ENCODE results near the gene EYA4. TPM values are rescaled to one million over a fixed set of nuclear protein-coding genes. Genes with fewer than 3 reads are reported as not detected.

EYA4 gene
- total and polyA plus RNA-seq, 3 experiments from 2014 or later, result not detected

GRCh38 chr6:133424359-133424758 lies 183.2 kb downstream of the EYA4 start:
- Mint-ChIP-seq H3K9me3 (no peaks in the 10 kb centered on the region), H3K4me3 (no peak overlapping the region), H3K36me3 (no peaks in the 10 kb centered on the region), H3K27ac (no peak overlapping the region), H3K27me3 (no peaks in the 10 kb centered on the region), H3K4me1 (no peaks in the 10 kb centered on the region)
- no peak overlapping the region for H3K4me3 ChIP-seq (ENCODE audit: low read length)
- no peaks in the 10 kb centered on the region for H3K9me3 ChIP-seq (ENCODE audit: low read length)
- ChIA-PET POLR2A (no interaction called here), CTCF (no interaction called here)
- H3K4me1 ChIP-seq (ENCODE audit: insufficient read depth, low read length), result no peaks in the 10 kb centered on the region
- no peak for DNase-seq
- H3K27ac ChIP-seq (ENCODE audit: low read depth, low read length), result no peak overlapping the region
- H3K36me3 ChIP-seq (ENCODE audit: insufficient read depth, low read length), result no peaks in the 10 kb centered on the region
- H3K27me3 ChIP-seq (ENCODE audit: insufficient read depth, low read length, poor library complexity, severe bottlenecking), result no peaks in the 10 kb centered on the region

- POLR2A ChIA-PET, result no interaction called here
- no peaks in the 10 kb centered on the region for H3K36me3 ChIP-seq (ENCODE audit: insufficient read depth, low read length)
- no peaks in the 10 kb centered on the region for H3K4me1 Mint-ChIP-seq
- H3K4me3 Mint-ChIP-seq, result no peak overlapping the region
- no peak overlapping the region for H3K27ac ChIP-seq (ENCODE audit: low read depth, low read length)
- H3K9me3 ChIP-seq (ENCODE audit: low read length), result no peaks in the 10 kb centered on the region
- no peaks in the 10 kb centered on the region for H3K36me3 Mint-ChIP-seq
- no peak overlapping the region for H3K27ac Mint-ChIP-seq
- no peaks in the 10 kb centered on the region for H3K27me3 ChIP-seq (ENCODE audit: insufficient read depth, low read length, poor library complexity, severe bottlenecking)
- H3K9me3 Mint-ChIP-seq, result no peaks in the 10 kb centered on the region
- H3K27me3 Mint-ChIP-seq, result no peaks in the 10 kb centered on the region
- no peak for DNase-seq
- CTCF ChIA-PET, result no interaction called here
- no peak overlapping the region for H3K4me3 ChIP-seq (ENCODE audit: low read length)
- H3K4me1 ChIP-seq (ENCODE audit: insufficient read depth, low read length), result no peaks in the 10 kb centered on the region
Observed at GRCh38 chr6:133426038-133426437, 184.9 kb downstream of the EYA4 start.

GRCh38 chr6:133428295-133428694 lies 187.1 kb downstream of the EYA4 start:
- Histone ChIP-seq H3K27ac (ENCODE audit: low read depth, low read length) (no peak overlapping the region), H3K9me3 (ENCODE audit: low read length) (no peaks in the 10 kb centered on the region), H3K27me3 (ENCODE audit: insufficient read depth, low read length, poor library complexity, severe bottlenecking) (no peaks in the 10 kb centered on the region), H3K36me3 (ENCODE audit: insufficient read depth, low read length) (no peaks in the 10 kb centered on the region), H3K4me1 (ENCODE audit: insufficient read depth, low read length) (no peaks in the 10 kb centered on the region), H3K4me3 (ENCODE audit: low read length) (no peak overlapping the region)
- POLR2A ChIA-PET, result no interaction called here
- CTCF ChIA-PET, result no interaction called here
- Mint-ChIP-seq H3K4me1 (no peaks in the 10 kb centered on the region), H3K4me3 (no peak overlapping the region), H3K9me3 (no peaks in the 10 kb centered on the region), H3K36me3 (no peaks in the 10 kb centered on the region), H3K27ac (no peak overlapping the region), H3K27me3 (no peaks in the 10 kb centered on the region)
- DNase-seq, result no peak

GRCh38 chr6:133430530-133430929 lies 189.4 kb downstream of the EYA4 start:
- Histone ChIP-seq H3K9me3 (ENCODE audit: low read length) (no peaks in the 10 kb centered on the region), H3K27ac (ENCODE audit: low read depth, low read length) (no peak overlapping the region), H3K4me1 (ENCODE audit: insufficient read depth, low read length) (no peaks in the 10 kb centered on the region), H3K27me3 (ENCODE audit: insufficient read depth, low read length, poor library complexity, severe bottlenecking) (no peaks in the 10 kb centered on the region), H3K36me3 (ENCODE audit: insufficient read depth, low read length) (no peaks in the 10 kb centered on the region), H3K4me3 (ENCODE audit: low read length) (no peak overlapping the region)
- H3K9me3 Mint-ChIP-seq, result no peaks in the 10 kb centered on the region
- CTCF ChIA-PET, result no interaction called here
- H3K27me3 Mint-ChIP-seq, result peaks cover 0 to 1% of the 10 kb centered on the region in 2 donors
- H3K4me1 Mint-ChIP-seq, result no peaks in the 10 kb centered on the region
- no peak overlapping the region for H3K27ac Mint-ChIP-seq
- H3K4me3 Mint-ChIP-seq, result no peak overlapping the region
- no peaks in the 10 kb centered on the region for H3K36me3 Mint-ChIP-seq
- POLR2A ChIA-PET, result no interaction called here
- DNase-seq, result no peak

- ChIA-PET CTCF (no interaction called here), POLR2A (no interaction called here)
- H3K4me3 Mint-ChIP-seq, result no peak overlapping the region
- Histone ChIP-seq H3K4me1 (ENCODE audit: insufficient read depth, low read length) (no peaks in the 10 kb centered on the region), H3K4me3 (ENCODE audit: low read length) (no peak overlapping the region), H3K36me3 (ENCODE audit: insufficient read depth, low read length) (no peaks in the 10 kb centered on the region), H3K27me3 (ENCODE audit: insufficient read depth, low read length, poor library complexity, severe bottlenecking) (no peaks in the 10 kb centered on the region), H3K27ac (ENCODE audit: low read depth, low read length) (no peak overlapping the region), H3K9me3 (ENCODE audit: low read length) (no peaks in the 10 kb centered on the region)
- H3K36me3 Mint-ChIP-seq, result no peaks in the 10 kb centered on the region
- H3K27ac Mint-ChIP-seq, result no peak overlapping the region
- no peak for DNase-seq
- peaks cover 0 to 1% of the 10 kb centered on the region in 2 donors for H3K27me3 Mint-ChIP-seq
- H3K4me1 Mint-ChIP-seq, result no peaks in the 10 kb centered on the region
- H3K9me3 Mint-ChIP-seq, result no peaks in the 10 kb centered on the region
Observed at GRCh38 chr6:133431031-133431430, 189.9 kb downstream of the EYA4 start.

GRCh38 chr6:133432021-133432989 lies 191.1 kb downstream of the EYA4 start:
- Mint-ChIP-seq H3K4me1 (no peaks in the 10 kb centered on the region), H3K27me3 (peaks cover 0 to 1% of the 10 kb centered on the region in 2 donors), H3K36me3 (no peaks in the 10 kb centered on the region), H3K9me3 (no peaks in the 10 kb centered on the region), H3K4me3 (no peak overlapping the region), H3K27ac (no peak overlapping the region)
- CTCF ChIA-PET, result no interaction called here
- no peaks in the 10 kb centered on the region for H3K9me3 ChIP-seq (ENCODE audit: low read length)
- no peak overlapping the region for H3K27ac ChIP-seq (ENCODE audit: low read depth, low read length)
- H3K27me3 ChIP-seq (ENCODE audit: insufficient read depth, low read length, poor library complexity, severe bottlenecking), result no peaks in the 10 kb centered on the region
- no peaks in the 10 kb centered on the region for H3K36me3 ChIP-seq (ENCODE audit: insufficient read depth, low read length)
- H3K4me3 ChIP-seq (ENCODE audit: low read length), result no peak overlapping the region
- no peaks in the 10 kb centered on the region for H3K4me1 ChIP-seq (ENCODE audit: insufficient read depth, low read length)
- DNase-seq, result no peak
- POLR2A ChIA-PET, result no interaction called here

- H3K36me3 ChIP-seq (ENCODE audit: insufficient read depth, low read length), result no peaks in the 10 kb centered on the region
- Mint-ChIP-seq H3K4me3 (no peak overlapping the region), H3K4me1 (no peaks in the 10 kb centered on the region), H3K27me3 (peaks cover 0 to 1% of the 10 kb centered on the region in 2 donors), H3K9me3 (no peaks in the 10 kb centered on the region), H3K27ac (no peak overlapping the region), H3K36me3 (no peaks in the 10 kb centered on the region)
- H3K4me3 ChIP-seq (ENCODE audit: low read length), result no peak overlapping the region
- no peak for DNase-seq
- H3K27ac ChIP-seq (ENCODE audit: low read depth, low read length), result no peak overlapping the region
- CTCF ChIA-PET, result no interaction called here
- no peaks in the 10 kb centered on the region for H3K27me3 ChIP-seq (ENCODE audit: insufficient read depth, low read length, poor library complexity, severe bottlenecking)
- H3K9me3 ChIP-seq (ENCODE audit: low read length), result no peaks in the 10 kb centered on the region
- no peaks in the 10 kb centered on the region for H3K4me1 ChIP-seq (ENCODE audit: insufficient read depth, low read length)
- POLR2A ChIA-PET, result no interaction called here
Observed at GRCh38 chr6:133435065-133435728, 194.0 kb downstream of the EYA4 start.

- H3K4me1 Mint-ChIP-seq, result no peaks in the 10 kb centered on the region
- no peaks in the 10 kb centered on the region for H3K27me3 ChIP-seq (ENCODE audit: insufficient read depth, low read length, poor library complexity, severe bottlenecking)
- H3K36me3 ChIP-seq (ENCODE audit: insufficient read depth, low read length), result no peaks in the 10 kb centered on the region
- ChIA-PET CTCF (no interaction called here), POLR2A (no interaction called here)
- no peak overlapping the region for H3K27ac Mint-ChIP-seq
- no peak overlapping the region for H3K4me3 Mint-ChIP-seq
- DNase-seq, result no peak
- no peak overlapping the region for H3K27ac ChIP-seq (ENCODE audit: low read depth, low read length)
- no peaks in the 10 kb centered on the region for H3K36me3 Mint-ChIP-seq
- no peaks in the 10 kb centered on the region for H3K4me1 ChIP-seq (ENCODE audit: insufficient read depth, low read length)
- no peaks in the 10 kb centered on the region for H3K9me3 ChIP-seq (ENCODE audit: low read length)
- H3K27me3 Mint-ChIP-seq, result peaks cover 0 to 1% of the 10 kb centered on the region in 2 donors
- no peaks in the 10 kb centered on the region for H3K9me3 Mint-ChIP-seq
- H3K4me3 ChIP-seq (ENCODE audit: low read length), result no peak overlapping the region
Observed at GRCh38 chr6:133436652-133437051, 195.5 kb downstream of the EYA4 start.
